HL-60 (cell line): Measurements from ENCODE around the gene GRID2.

Experiments used
- DNase-seq, 2 experiments: peaks; one replicate each; pipeline ENCODE4 v3.0.0-alpha.2; 2010 to 2020; ENCODE audit warnings: low read depth in 1 of 2, low spot score in 1 of 2
- H3K27ac ChIP-seq: fragments of 250-450 bp; sonication (Bioruptor Pico); replicated peaks from 2 replicates; pipeline ENCODE4 v1.5.1; 2020; ENCODE audit warnings: mild to moderate bottlenecking, moderate library complexity
- H3K27me3 ChIP-seq: fragments of 250-450 bp; sonication (Bioruptor Pico); 2 replicates; pipeline ENCODE4 v1.5.1; 2021; ENCODE audit warnings: mild to moderate bottlenecking, moderate library complexity; ENCODE audit not compliant: insufficient read depth, poor library complexity, severe bottlenecking
- H3K4me3 ChIP-seq: replicated peaks from 2 replicates; pipeline ENCODE4 v1.5.1; 2011; ENCODE audit warnings: mild to moderate bottlenecking, control low read depth, low read length; ENCODE audit not compliant: insufficient read depth
- CTCF ChIP-seq: IDR thresholded peaks from one replicate; pipeline ENCODE4 v1.5.1; 2011; ENCODE audit warnings: low read length, control low read depth, inconsistent platforms; ENCODE audit not compliant: insufficient read depth
- GABPA ChIP-seq: IDR thresholded peaks from 2 replicates; pipeline ENCODE4 v1.6.1; 2012; ENCODE audit warnings: low read depth
- POLR2AphosphoS5 ChIP-seq: IDR thresholded peaks from 2 replicates; pipeline ENCODE4 v1.6.1; 2012; ENCODE audit warnings: low read depth
- REST ChIP-seq: IDR thresholded peaks from 2 replicates; pipeline ENCODE4 v1.6.1; 2012; ENCODE audit warnings: low read depth; ENCODE audit not compliant: insufficient replicate concordance
- SPI1 ChIP-seq: IDR thresholded peaks from 2 replicates; pipeline ENCODE4 v1.6.1; 2012; ENCODE audit warnings: low read depth, mild to moderate bottlenecking, borderline replicate concordance

GRID2 gene

GRCh38 chr4:92346289-92346688 lies 42.5 kb downstream of the GRID2 start:
- Histone ChIP-seq H3K4me3 (no peak overlapping the region), H3K27ac (no peak overlapping the region), H3K27me3 (no peaks in the 10 kb centered on the region)
- no peak for TF ChIP-seq SPI1
- TF ChIP-seq POLR2AphosphoS5, result no peak
- DNase-seq, result no peak

GRCh38 chr4:92357966-92358365 lies 54.2 kb downstream of the GRID2 start:
- no peak overlapping the region for H3K4me3 ChIP-seq
- no peaks in the 10 kb centered on the region for H3K27me3 ChIP-seq
- TF ChIP-seq POLR2AphosphoS5, result no peak
- H3K27ac ChIP-seq, result no peak overlapping the region
- DNase-seq, result no peak

GRCh38 chr4:92359491-92359890 lies 55.7 kb downstream of the GRID2 start:
- Histone ChIP-seq H3K27ac (no peak overlapping the region), H3K27me3 (no peaks in the 10 kb centered on the region), H3K4me3 (no peak overlapping the region)
- DNase-seq, result no peak
- no peak for TF ChIP-seq REST
- TF ChIP-seq SPI1, result no peak
- no peak for TF ChIP-seq POLR2AphosphoS5
- no peak for TF ChIP-seq CTCF
- TF ChIP-seq GABPA, result no peak

- TF ChIP-seq REST, result no peak
- no peak for TF ChIP-seq CTCF
- no peak for TF ChIP-seq SPI1
- TF ChIP-seq GABPA, result no peak
- TF ChIP-seq POLR2AphosphoS5, result no peak
- DNase-seq, result no peak
- Histone ChIP-seq H3K27me3 (no peaks in the 10 kb centered on the region), H3K4me3 (no peak overlapping the region), H3K27ac (no peak overlapping the region)
Observed at GRCh38 chr4:92362028-92362427, 58.3 kb downstream of the GRID2 start.

- H3K27ac ChIP-seq, result no peak overlapping the region
- H3K27me3 ChIP-seq, result no peaks in the 10 kb centered on the region
- TF ChIP-seq CTCF, result no peak
- no peak for TF ChIP-seq GABPA
- TF ChIP-seq REST, result no peak
- TF ChIP-seq POLR2AphosphoS5, result no peak
- H3K4me3 ChIP-seq, result no peak overlapping the region
- no peak for DNase-seq
Observed at GRCh38 chr4:92368653-92369052, 64.9 kb downstream of the GRID2 start.
